Ureter (tissue), 1 donor: Measurements from ENCODE around the gene CDH23. TPM values are rescaled to one million over a fixed set of nuclear protein-coding genes. Genes with fewer than 3 reads are reported as not detected.

Experiments
- DNase-seq: peaks from one replicate; pipeline ENCODE4 v3.0.0-alpha.2; 2020; ENCODE audit warnings: low spot score
- total RNA-seq: library from RNA; stranded (reverse); gene quantifications from one replicate; pipeline ENCODE4 v1.2.4, GENCODE V29; 2023
- donor health status: DM: yes; HTN: yes; CAD: no.

The CDH23 gene
- total RNA-seq, 1 donor from 2014 or later: 79.3 TPM

- DNase-seq: no peak
These were observed 262.5 kb downstream of the CDH23 start for GRCh38 chr10:71659111-71659634.

- DNase-seq: no peak
These were observed 263.0 kb downstream of the CDH23 start for GRCh38 chr10:71659737-71660136.

- DNase-seq: no peak
These were observed 263.6 kb downstream of the CDH23 start for GRCh38 chr10:71660313-71660712.

GRCh38 chr10:71661060-71661622, 264.4 kb downstream of the CDH23 start:
- DNase-seq: no peak

- no peak for DNase-seq
These were observed 265.1 kb downstream of the CDH23 start for GRCh38 chr10:71661779-71662336.

- DNase-seq: no peak
These were observed 266.6 kb downstream of the CDH23 start for GRCh38 chr10:71663311-71663710.

GRCh38 chr10:71664585-71664984, 267.9 kb downstream of the CDH23 start:
- no peak for DNase-seq

GRCh38 chr10:71665456-71665855, 268.7 kb downstream of the CDH23 start:
- no peak for DNase-seq

GRCh38 chr10:71666639-71667386, 270.1 kb downstream of the CDH23 start:
- DNase-seq: no peak

- no peak for DNase-seq
These were observed 270.6 kb downstream of the CDH23 start for GRCh38 chr10:71667387-71667752.

- DNase-seq: no peak
These were observed 275.6 kb downstream of the CDH23 start for GRCh38 chr10:71671994-71672946.

GRCh38 chr10:71675295-71675970, 278.7 kb downstream of the CDH23 start:
- DNase-seq: no peak

- DNase-seq: no peak
These were observed 280.5 kb downstream of the CDH23 start for GRCh38 chr10:71677261-71677660.

GRCh38 chr10:71678057-71678805, 281.5 kb downstream of the CDH23 start:
- DNase-seq: no peak

GRCh38 chr10:71679425-71679824, 282.7 kb downstream of the CDH23 start:
- no peak for DNase-seq

- no peak for DNase-seq
These were observed 285.3 kb downstream of the CDH23 start for GRCh38 chr10:71681977-71682376.

- DNase-seq: no peak
These were observed 286.6 kb downstream of the CDH23 start for GRCh38 chr10:71683301-71683700.

GRCh38 chr10:71684356-71685173, 287.8 kb downstream of the CDH23 start:
- DNase-seq: no peak

GRCh38 chr10:71685554-71686232, 289.0 kb downstream of the CDH23 start:
- DNase-seq: no peak
